SK-N-SH (cell line): Measurements from ENCODE around the gene HAPLN2. TPM values are rescaled to one million over a fixed set of nuclear protein-coding genes. Genes with fewer than 3 reads are reported as not detected.

Experiments
- CTCF ChIA-PET: fragments of 300-600, 350-600 bp; formaldehyde crosslinking; extraction: SDS; loops from one replicate; lab custom pipeline; 2021; lab: Yijun Ruan, JAX
- POLR2A ChIA-PET: fragments of 350-600 bp; sonication (Branson Sonifier 250); formaldehyde crosslinking; extraction: SDS; loops from one replicate; lab custom pipeline; 2020; ENCODE audit warnings: antibody characterized with exemption, inconsistent platforms; lab: Yijun Ruan, JAX
- DNase-seq: peaks from one replicate; pipeline ENCODE4 v3.0.0; 2012
- H2AFZ ChIP-seq: fragments of 200-600 bp; sonication (generic); 2 replicates; pipeline ENCODE4 v1.8.1; 2016; ENCODE audit warnings: antibody characterized with exemption, mild to moderate bottlenecking, low read depth
- H3F3A ChIP-seq: fragments of 200-600 bp; sonication (generic); replicated peaks from 2 replicates; pipeline ENCODE3; 2016; ENCODE audit warnings: antibody characterized with exemption, mild to moderate bottlenecking; ENCODE audit not compliant: insufficient read depth
- H3K27ac ChIP-seq, 2 experiments: fragments of 200-500 bp in 1 of 2; fragments of 200-600 bp in 1 of 2; sonication (Bioruptor generic) in 1 of 2; sonication (generic), shearing (Covaris generic) in 1 of 2; 2 replicates each; pipeline versions ENCODE4 v1.5.1 to v1.6.1; 2014 to 2016; ENCODE audit warnings: low read depth in 2 of 2, inconsistent platforms in 1 of 2, low read length in 1 of 2, mild to moderate bottlenecking in 1 of 2, mixed read lengths in 1 of 2
- H3K27me3 ChIP-seq: fragments of 200-600 bp; sonication (generic), shearing (Covaris generic); 2 replicates; pipeline ENCODE4 v1.6.1; 2016; ENCODE audit warnings: mixed run types; ENCODE audit not compliant: insufficient read depth
- H3K36me3 ChIP-seq, 2 experiments: fragments of 200-500 bp in 1 of 2; fragments of 200-600 bp in 1 of 2; sonication (Bioruptor generic) in 1 of 2; sonication (generic) in 1 of 2; replicated peaks in 1 of 2; 2 replicates each; pipeline versions ENCODE3 to v1.5.1; 2014 to 2016; ENCODE audit warnings: low read length in 1 of 2, mild to moderate bottlenecking in 1 of 2; ENCODE audit not compliant: insufficient read depth in 2 of 2, control insufficient read depth in 1 of 2
- H3K4me1 ChIP-seq, 2 experiments: fragments of 200-500 bp in 1 of 2; fragments of 200-600 bp in 1 of 2; sonication (Bioruptor generic) in 1 of 2; sonication (generic), shearing (Covaris generic) in 1 of 2; 2 replicates each; pipeline versions ENCODE4 v1.5.1 to v1.6.1; 2014 to 2016; ENCODE audit warnings: low read depth in 1 of 2, low read length in 1 of 2, mixed run types in 1 of 2; ENCODE audit not compliant: insufficient read depth in 2 of 2, control insufficient read depth in 1 of 2
- H3K4me2 ChIP-seq: fragments of 200-600 bp; sonication (generic), shearing (Covaris generic); 2 replicates; pipeline ENCODE4 v1.6.1; 2017; ENCODE audit warnings: mixed run types
- H3K4me3 ChIP-seq, 2 experiments: fragments of 200-500 bp in 1 of 2; fragments of 200-600 bp in 1 of 2; sonication (Bioruptor generic) in 1 of 2; sonication (generic), shearing (Covaris generic) in 1 of 2; 2 replicates each; pipeline versions ENCODE4 v1.5.1 to v1.8.1; 2014 to 2016; ENCODE audit warnings: low read depth in 2 of 2, inconsistent platforms in 1 of 2, low read length in 1 of 2, mild to moderate bottlenecking in 1 of 2, mixed read lengths in 1 of 2, moderate library complexity in 1 of 2
- H3K79me2 ChIP-seq: fragments of 200-600 bp; sonication (generic); 2 replicates; pipeline ENCODE4 v1.8.1; 2017; ENCODE audit warnings: mild to moderate bottlenecking; ENCODE audit not compliant: insufficient read depth
- H3K9ac ChIP-seq: fragments of 200-600 bp; sonication (generic); 2 replicates; pipeline ENCODE4 v1.6.1; 2017; ENCODE audit warnings: mixed run types
- H3K9me2 ChIP-seq: fragments of 200-600 bp; sonication (generic); 2 replicates; pipeline ENCODE4 v1.6.1; 2017; ENCODE audit warnings: mixed run types
- H3K9me3 ChIP-seq: fragments of 200-600 bp; sonication (generic); 2 replicates; pipeline ENCODE4 v1.6.1; 2017; ENCODE audit warnings: mixed run types, mild to moderate bottlenecking, moderate library complexity
- H4K20me1 ChIP-seq: fragments of 200-600 bp; sonication (generic); 2 replicates; pipeline ENCODE4 v1.6.1; 2017; ENCODE audit warnings: mild to moderate bottlenecking, mixed run types; ENCODE audit not compliant: insufficient read depth
- CTCF ChIP-seq: fragments of 200-600 bp; sonication (generic); IDR thresholded peaks from 2 replicates; pipeline ENCODE4 v1.6.1; 2017; ENCODE audit warnings: antibody characterized with exemption, mild to moderate bottlenecking, moderate library complexity
- ELF1 ChIP-seq: IDR thresholded peaks from 2 replicates; pipeline ENCODE4 v1.4.0; 2012
- EP300 ChIP-seq, 2 experiments: IDR thresholded peaks; 2 replicates each; pipeline versions ENCODE4 v1.4.0 to v1.6.1; 2012; ENCODE audit warnings: borderline replicate concordance in 1 of 2, low read depth in 1 of 2, low read length in 1 of 2
- FOSL2 ChIP-seq: IDR thresholded peaks from 2 replicates; pipeline ENCODE4 v1.4.0; 2012; ENCODE audit warnings: low read depth, mild to moderate bottlenecking, moderate library complexity, borderline replicate concordance
- JUND ChIP-seq: IDR thresholded peaks from 2 replicates; pipeline ENCODE4 v1.4.0; 2012
- MAX ChIP-seq: IDR thresholded peaks from 2 replicates; pipeline ENCODE4 v1.4.0; 2012; ENCODE audit warnings: low read depth
- MEF2A ChIP-seq: IDR thresholded peaks from 2 replicates; pipeline ENCODE4 v1.4.0; 2012; ENCODE audit warnings: low read depth, borderline replicate concordance
- NRF1 ChIP-seq: IDR thresholded peaks from 2 replicates; pipeline ENCODE4 v1.6.1; 2012; ENCODE audit warnings: low read depth, mild to moderate bottlenecking, low read length
- POLR2AphosphoS5 ChIP-seq: IDR thresholded peaks from 2 replicates; pipeline ENCODE4 v1.6.1; 2012; ENCODE audit warnings: low read depth, low read length
- REST ChIP-seq: IDR thresholded peaks from 2 replicates; pipeline ENCODE4 v1.6.1; 2012; ENCODE audit warnings: mild to moderate bottlenecking, low read depth, low read length, moderate library complexity
- TEAD4 ChIP-seq: IDR thresholded peaks from 2 replicates; pipeline ENCODE4 v1.4.0; 2012; ENCODE audit warnings: mild to moderate bottlenecking, borderline replicate concordance; ENCODE audit not compliant: insufficient read depth
- USF1 ChIP-seq: IDR thresholded peaks from 2 replicates; pipeline ENCODE4 v1.4.0; 2012; ENCODE audit warnings: low read depth, borderline replicate concordance
- YY1 ChIP-seq: IDR thresholded peaks from 2 replicates; pipeline ENCODE4 v1.4.0; 2012; ENCODE audit warnings: low read depth, mild to moderate bottlenecking
- WGBS: methylation state at CpG from one replicate; pipeline ENCODE4 v1.1.6; 2017; ENCODE audit warnings: low lambda C conversion rate; 5-methylcytosine and 5-hydroxymethylcytosine counted together
- polyA plus RNA-seq, 3 experiments: library from polyadenylated mRNA; depleted of rRNA; stranded (reverse); fragments of >200 nt; gene quantifications; 2 replicates each; pipeline ENCODE4 v1.2.3, GENCODE V29; 2012

HAPLN2 gene
- polyA plus RNA-seq, 1 of the 3 experiments (the other 2 are of a cell fraction) = 0.20 TPM

GRCh38 chr1:156582388-156583017 lies 36.7 kb upstream of the HAPLN2 start:
- Histone ChIP-seq H3K4me3 (no peak overlapping the region), H3K27ac (no peak overlapping the region), H3K4me2 (no peak overlapping the region), H4K20me1 (no peaks in the 10 kb centered on the region), H3K9me2 (no peaks in the 10 kb centered on the region), H3K36me3 (no peaks in the 10 kb centered on the region), H3K79me2 (no peaks in the 10 kb centered on the region), H3F3A (no peaks in the 10 kb centered on the region), H3K9me3 (no peaks in the 10 kb centered on the region), H2AFZ (no peak overlapping the region), H3K4me1 (no peaks in the 10 kb centered on the region; a peak in 1 of 4 replicates), H3K27me3 (no peaks in the 10 kb centered on the region), H3K9ac (no peak overlapping the region)
- POLR2A ChIA-PET = interaction anchor here (0.8 kb wide), 1 partner anchor 9 kb away, joined by 3 read pairs; the partner anchor contains the start of gene NAXE
- 63% methylated on average over 6 of the region's 9 CpGs for WGBS
- CTCF ChIA-PET = interaction anchor here (0.6 to 11.1 kb wide), 13 partner anchors 11 to 198 kb away, joined by 3 to 104 read pairs (median 6); partner anchors contain the start of genes GPATCH4 and NAXE
- DNase-seq = no peak
- TF ChIP-seq JUND (no peak), REST (no peak), TEAD4 (no peak), USF1 (no peak), NRF1 (no peak), MAX (no peak), POLR2AphosphoS5 (no peak), FOSL2 (no peak), CTCF (no peak), EP300 (IDR thresholded peaks at IDR 0.05; ENCODE audit: borderline replicate concordance in 1 of 2, low read depth in 1 of 2, low read length in 1 of 2) (no peak), ELF1 (no peak), MEF2A (no peak), YY1 (no peak)
